Measurements from ENCODE around the gene MOB1A.

Gene MOB1A

GRCh38 chr2:74110537-74110936 is 68.1 kb downstream of the MOB1A start:
- Histone ChIP-seq H3K79me2 (ENCODE audit: insufficient read depth, low read length) (no peaks in the 10 kb centered on the region), H3K4me2 (ENCODE audit: insufficient read depth, low read length) (no peak overlapping the region), H3K9me3 (ENCODE audit: insufficient read depth, low read length, severe bottlenecking) (no peaks in the 10 kb centered on the region), H4K20me1 (ENCODE audit: insufficient read depth, low read length) (no peaks in the 10 kb centered on the region), H3K4me3 (ENCODE audit: low read depth in 1 of 2, low read length in 2 of 2) (no peak overlapping the region), H2AFZ (ENCODE audit: low read depth, low read length) (no peak overlapping the region), H3K9ac (ENCODE audit: low read depth, low read length) (no peak overlapping the region), H3K27me3 (ENCODE audit: insufficient read depth, low read length, poor library complexity) (no peaks in the 10 kb centered on the region), H3K27ac (ENCODE audit: low read length) (no peak overlapping the region), H3K4me1 (ENCODE audit: insufficient read depth, low read length) (no peaks in the 10 kb centered on the region), H3K36me3 (ENCODE audit: insufficient read depth, low read length) (no peaks in the 10 kb centered on the region)
- ATAC-seq (ENCODE audit: insufficient read depth, low read depth) (no peak), DNase-seq (no peak)
- no peak for TF ChIP-seq EZH2 (IDR thresholded peaks at IDR 0.05; ENCODE audit: borderline replicate concordance, low read depth, low read length, severe bottlenecking)
- TF ChIP-seq, protein P1, sequence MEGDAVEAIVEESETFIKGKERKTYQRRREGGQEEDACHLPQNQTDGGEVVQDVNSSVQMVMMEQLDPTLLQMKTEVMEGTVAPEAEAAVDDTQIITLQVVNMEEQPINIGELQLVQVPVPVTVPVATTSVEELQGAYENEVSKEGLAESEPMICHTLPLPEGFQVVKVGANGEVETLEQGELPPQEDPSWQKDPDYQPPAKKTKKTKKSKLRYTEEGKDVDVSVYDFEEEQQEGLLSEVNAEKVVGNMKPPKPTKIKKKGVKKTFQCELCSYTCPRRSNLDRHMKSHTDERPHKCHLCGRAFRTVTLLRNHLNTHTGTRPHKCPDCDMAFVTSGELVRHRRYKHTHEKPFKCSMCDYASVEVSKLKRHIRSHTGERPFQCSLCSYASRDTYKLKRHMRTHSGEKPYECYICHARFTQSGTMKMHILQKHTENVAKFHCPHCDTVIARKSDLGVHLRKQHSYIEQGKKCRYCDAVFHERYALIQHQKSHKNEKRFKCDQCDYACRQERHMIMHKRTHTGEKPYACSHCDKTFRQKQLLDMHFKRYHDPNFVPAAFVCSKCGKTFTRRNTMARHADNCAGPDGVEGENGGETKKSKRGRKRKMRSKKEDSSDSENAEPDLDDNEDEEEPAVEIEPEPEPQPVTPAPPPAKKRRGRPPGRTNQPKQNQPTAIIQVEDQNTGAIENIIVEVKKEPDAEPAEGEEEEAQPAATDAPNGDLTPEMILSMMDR (IDR thresholded peaks at IDR 0.05; ENCODE audit: borderline replicate concordance, extremely low read depth, low read length, poor library complexity, severe bottlenecking), result no peak

- no peak overlapping the region for H3K4me2 ChIP-seq (ENCODE audit: insufficient read depth, low read length)
These were observed 69.1 kb downstream of the MOB1A start for GRCh38 chr2:74109551-74109950.

DNA sequence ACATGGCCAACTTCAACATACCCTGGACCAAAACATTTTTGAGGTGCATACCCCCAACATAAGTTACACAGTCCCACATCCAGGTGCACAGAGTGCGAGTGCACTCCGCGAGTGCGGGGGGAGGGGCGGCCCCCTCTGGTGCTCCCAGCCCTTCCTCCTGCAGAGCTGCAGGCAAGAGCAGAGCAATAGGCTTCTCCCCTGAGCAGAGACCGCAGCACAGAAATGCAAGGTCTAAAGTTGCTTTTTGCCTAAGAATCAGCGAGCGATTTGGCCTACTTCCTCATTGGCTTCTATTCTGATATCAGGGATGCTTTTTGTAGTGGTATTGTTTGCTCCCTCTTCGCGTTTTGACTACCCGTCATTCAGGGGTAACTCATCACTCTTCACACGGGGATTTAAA is 71.6 kb downstream of the MOB1A start:
- ATAC-seq (ENCODE audit: insufficient read depth, low read depth) (no peak), DNase-seq (no peak)
- H3K79me2 ChIP-seq (ENCODE audit: insufficient read depth, low read length), result no peaks in the 10 kb centered on the region
- no peaks in the 10 kb centered on the region for H4K20me1 ChIP-seq (ENCODE audit: insufficient read depth, low read length)
- H3K4me1 ChIP-seq (ENCODE audit: insufficient read depth, low read length), result no peaks in the 10 kb centered on the region
- no peaks in the 10 kb centered on the region for H3K9me3 ChIP-seq (ENCODE audit: insufficient read depth, low read length, severe bottlenecking)
- no peak overlapping the region for H3K27ac ChIP-seq (ENCODE audit: low read length)
- no peak overlapping the region for H2AFZ ChIP-seq (ENCODE audit: low read depth, low read length)
- no peaks in the 10 kb centered on the region for H3K27me3 ChIP-seq (ENCODE audit: insufficient read depth, low read length, poor library complexity)
- H3K9ac ChIP-seq (ENCODE audit: low read depth, low read length), result no peak overlapping the region
- no peak overlapping the region for H3K4me3 ChIP-seq (ENCODE audit: low read depth in 1 of 2, low read length in 2 of 2)
- H3K4me2 ChIP-seq (ENCODE audit: insufficient read depth, low read length), result no peak overlapping the region
- H3K36me3 ChIP-seq (ENCODE audit: insufficient read depth, low read length), result peaks cover 20% of the 10 kb centered on the region
- no peak for TF ChIP-seq EZH2 (IDR thresholded peaks at IDR 0.05; ENCODE audit: borderline replicate concordance, low read depth, low read length, severe bottlenecking)
- TF ChIP-seq, protein P1 (IDR thresholded peaks at IDR 0.05; ENCODE audit: borderline replicate concordance, extremely low read depth, low read length, poor library complexity, severe bottlenecking), result no peak

More at GRCh38 chr2:74109551-74109950, 69.1 kb downstream of the MOB1A start:
- H3K9ac ChIP-seq (ENCODE audit: low read depth, low read length), result no peak overlapping the region
- no peaks in the 10 kb centered on the region for H3K27me3 ChIP-seq (ENCODE audit: insufficient read depth, low read length, poor library complexity)
- H2AFZ ChIP-seq (ENCODE audit: low read depth, low read length), result no peak overlapping the region
- no peaks in the 10 kb centered on the region for H4K20me1 ChIP-seq (ENCODE audit: insufficient read depth, low read length)
- DNase-seq (no peak), ATAC-seq (ENCODE audit: insufficient read depth, low read depth) (no peak)
- no peaks in the 10 kb centered on the region for H3K9me3 ChIP-seq (ENCODE audit: insufficient read depth, low read length, severe bottlenecking)
- TF ChIP-seq EZH2 (IDR thresholded peaks at IDR 0.05; ENCODE audit: borderline replicate concordance, low read depth, low read length, severe bottlenecking), result no peak
- TF ChIP-seq, protein P1 (IDR thresholded peaks at IDR 0.05; ENCODE audit: borderline replicate concordance, extremely low read depth, low read length, poor library complexity, severe bottlenecking), result no peak
- H3K36me3 ChIP-seq (ENCODE audit: insufficient read depth, low read length), result 0 out of 2 replicates have a peak, but pooled peaks cover 2% of the 10 kb centered on the region
- no peak overlapping the region for H3K27ac ChIP-seq (ENCODE audit: low read length)
- no peak overlapping the region for H3K4me3 ChIP-seq (ENCODE audit: low read depth in 1 of 2, low read length in 2 of 2)
- H3K4me1 ChIP-seq (ENCODE audit: insufficient read depth, low read length), result no peaks in the 10 kb centered on the region
- H3K79me2 ChIP-seq (ENCODE audit: insufficient read depth, low read length), result no peaks in the 10 kb centered on the region

- no peak for ATAC-seq (ENCODE audit: insufficient read depth, low read depth)
- TF ChIP-seq, protein P1 (IDR thresholded peaks at IDR 0.05; ENCODE audit: borderline replicate concordance, extremely low read depth, low read length, poor library complexity, severe bottlenecking), result no peak
- no peak for TF ChIP-seq EZH2 (IDR thresholded peaks at IDR 0.05; ENCODE audit: borderline replicate concordance, low read depth, low read length, severe bottlenecking)
- H3K9me3 ChIP-seq (ENCODE audit: insufficient read depth, low read length, severe bottlenecking), result no peaks in the 10 kb centered on the region
- H3K36me3 ChIP-seq (ENCODE audit: insufficient read depth, low read length), result peaks cover 36% of the 10 kb centered on the region
- no peak overlapping the region for H3K4me2 ChIP-seq (ENCODE audit: insufficient read depth, low read length)
- no peaks in the 10 kb centered on the region for H3K4me1 ChIP-seq (ENCODE audit: insufficient read depth, low read length)
- H4K20me1 ChIP-seq (ENCODE audit: insufficient read depth, low read length), result no peaks in the 10 kb centered on the region
- no peak for DNase-seq
- H3K79me2 ChIP-seq (ENCODE audit: insufficient read depth, low read length), result no peaks in the 10 kb centered on the region
- H3K9ac ChIP-seq (ENCODE audit: low read depth, low read length), result no peak overlapping the region
- H3K4me3 ChIP-seq (ENCODE audit: low read depth in 1 of 2, low read length in 2 of 2), result no peak overlapping the region
- no peak overlapping the region for H3K27ac ChIP-seq (ENCODE audit: low read length)
- H2AFZ ChIP-seq (ENCODE audit: low read depth, low read length), result no peak overlapping the region
- H3K27me3 ChIP-seq (ENCODE audit: insufficient read depth, low read length, poor library complexity), result no peaks in the 10 kb centered on the region
These were observed 73.3 kb downstream of the MOB1A start for GRCh38 chr2:74105413-74105812.

Measured in DND-41 (cell line).